ENCODE data around the gene ZNF423.

ZNF423 gene

DNA sequence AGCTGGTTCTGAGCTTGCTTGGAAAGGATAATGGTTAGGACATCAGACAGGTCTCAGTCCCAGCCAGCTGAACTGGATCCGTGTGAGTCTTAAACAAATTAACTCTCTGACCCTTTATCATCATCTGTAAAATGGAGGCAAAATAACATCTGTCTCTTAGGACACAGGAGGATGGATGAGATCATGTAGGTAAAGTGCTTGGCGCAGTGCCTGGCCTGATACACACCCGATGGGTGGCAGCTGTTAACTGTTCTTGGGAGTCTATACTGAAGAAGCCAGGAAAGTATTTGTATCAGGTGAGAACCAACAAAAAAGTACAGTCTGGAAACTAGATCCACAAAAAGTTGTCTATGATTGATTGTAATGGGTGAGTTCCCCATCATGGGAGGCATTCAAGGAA, 293.7 kb downstream of the ZNF423 start:
- Mint-ChIP-seq H3K27me3 (no peaks in the 10 kb centered on the region), H3K4me1 (no peaks in the 10 kb centered on the region), H3K4me3 (no peak overlapping the region), H3K27ac (no peak overlapping the region), H3K36me3 (no peaks in the 10 kb centered on the region), H3K9me3 (no peaks in the 10 kb centered on the region)
- DNase-seq (ENCODE audit: low spot score in 2 of 2) (no peak), ATAC-seq (ENCODE audit: low read depth) (no peak)

- ATAC-seq (ENCODE audit: low read depth), result no peak
- H3K36me3 Mint-ChIP-seq, result no peaks in the 10 kb centered on the region
- no peak overlapping the region for H3K4me3 Mint-ChIP-seq
- H3K4me1 Mint-ChIP-seq, result no peaks in the 10 kb centered on the region
- H3K27me3 Mint-ChIP-seq, result no peaks in the 10 kb centered on the region
- H3K9me3 Mint-ChIP-seq, result no peaks in the 10 kb centered on the region
- H3K27ac Mint-ChIP-seq, result no peak overlapping the region
- DNase-seq (ENCODE audit: low spot score in 2 of 2), result no peak
These were observed 295.7 kb downstream of the ZNF423 start for GRCh38 chr16:49560004-49560830.

DNA sequence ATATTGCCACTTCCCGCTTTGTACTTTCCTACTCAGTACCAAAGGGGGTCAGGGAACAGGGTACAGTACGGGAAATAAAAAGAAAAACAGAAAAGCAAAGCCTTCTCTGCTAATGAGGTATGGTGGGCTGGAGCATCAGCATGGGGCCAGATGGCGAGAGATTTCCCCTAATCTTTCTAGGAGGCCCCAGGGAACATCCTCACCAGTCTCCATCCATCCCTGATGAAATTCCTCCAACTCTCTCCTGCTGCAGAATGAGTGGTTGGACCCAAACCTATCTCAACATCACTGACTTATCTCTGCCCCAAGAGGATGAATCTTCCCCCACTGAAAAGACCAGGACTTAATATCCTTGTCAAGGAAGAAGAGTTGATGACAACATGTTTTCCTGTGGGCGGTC, 296.7 kb downstream of the ZNF423 start:
- DNase-seq (ENCODE audit: low spot score in 2 of 2), result no peak
- H3K27me3 Mint-ChIP-seq, result peaks cover 1% of the 10 kb centered on the region
- H3K36me3 Mint-ChIP-seq, result no peaks in the 10 kb centered on the region
- H3K9me3 Mint-ChIP-seq, result no peaks in the 10 kb centered on the region
- ATAC-seq (ENCODE audit: low read depth), result no peak
- no peak overlapping the region for H3K4me3 Mint-ChIP-seq
- no peaks in the 10 kb centered on the region for H3K4me1 Mint-ChIP-seq
- H3K27ac Mint-ChIP-seq, result no peak overlapping the region

GRCh38 chr16:49558451-49558850, 297.5 kb downstream of the ZNF423 start:
- H3K9me3 Mint-ChIP-seq, result no peaks in the 10 kb centered on the region
- peaks cover 5% of the 10 kb centered on the region for H3K27me3 Mint-ChIP-seq
- no peaks in the 10 kb centered on the region for H3K36me3 Mint-ChIP-seq
- no peak overlapping the region for H3K4me3 Mint-ChIP-seq
- DNase-seq (ENCODE audit: low spot score in 2 of 2) (no peak), ATAC-seq (ENCODE audit: low read depth) (no peak)
- H3K4me1 Mint-ChIP-seq, result no peaks in the 10 kb centered on the region
- H3K27ac Mint-ChIP-seq, result no peak overlapping the region

DNA sequence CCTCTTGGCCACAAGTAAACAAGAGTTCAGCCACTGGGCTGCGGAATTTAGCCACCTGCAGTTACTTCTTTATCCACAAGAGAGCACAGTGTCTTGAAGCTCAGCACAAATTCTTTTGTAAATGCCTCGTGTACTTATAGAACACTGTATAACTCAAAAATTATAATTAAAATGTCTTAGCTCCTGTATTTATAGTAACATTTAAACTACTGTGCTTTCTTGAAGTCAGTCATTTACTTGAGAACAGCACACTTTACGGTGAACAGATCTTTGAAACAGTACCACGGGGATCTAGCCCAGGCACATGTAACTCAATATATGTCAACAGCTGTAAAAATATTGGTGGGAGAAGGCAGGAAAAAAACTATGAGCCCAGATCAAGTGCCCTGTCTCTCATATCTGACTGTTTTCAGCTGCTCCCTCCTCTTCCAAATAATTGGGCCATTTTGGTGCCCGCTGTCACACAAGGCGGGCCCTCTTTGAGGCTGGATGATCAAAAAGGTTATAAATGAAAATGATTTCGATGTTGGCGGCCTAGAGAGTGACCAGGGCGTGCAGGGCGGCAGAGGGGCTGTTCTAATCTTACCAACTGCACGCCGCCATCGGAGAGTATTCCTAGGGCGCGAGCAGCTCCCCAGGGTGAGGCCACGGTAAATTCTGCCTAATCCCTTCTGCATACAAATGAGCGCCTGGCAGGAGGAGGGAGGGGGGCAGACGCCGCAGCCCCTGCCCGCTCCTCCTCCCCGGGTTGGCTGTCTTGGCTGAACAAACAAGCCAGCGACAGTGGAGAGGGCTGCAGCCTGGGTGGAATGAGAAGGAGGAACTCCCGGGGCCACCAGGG, 299.1 kb downstream of the ZNF423 start:
- Mint-ChIP-seq H3K27me3 (peaks cover 5% of the 10 kb centered on the region), H3K36me3 (no peaks in the 10 kb centered on the region), H3K9me3 (no peaks in the 10 kb centered on the region), H3K4me1 (no peaks in the 10 kb centered on the region), H3K4me3 (no peak overlapping the region), H3K27ac (no peak overlapping the region)
- DNase-seq (ENCODE audit: low spot score in 2 of 2) (no peak), ATAC-seq (ENCODE audit: low read depth) (no peak)

DNA sequence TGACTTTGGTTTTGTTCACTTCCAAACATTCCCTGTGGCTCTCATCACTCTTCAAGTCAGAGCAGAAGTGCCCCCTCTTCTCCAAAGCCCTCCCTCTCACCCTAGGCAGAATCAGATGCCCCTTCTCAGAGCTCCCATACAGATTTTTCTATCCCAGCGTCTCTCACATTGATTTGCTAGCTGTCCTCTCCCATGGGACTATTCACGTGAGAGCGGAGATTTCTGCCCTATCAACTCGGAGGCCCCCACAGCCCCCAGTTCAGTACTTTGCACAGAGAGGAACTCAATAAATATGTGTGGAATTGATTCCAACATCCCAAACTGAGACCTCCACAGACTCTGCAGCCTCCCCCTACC, 299.7 kb downstream of the ZNF423 start:
- no peak overlapping the region for H3K27ac Mint-ChIP-seq
- H3K27me3 Mint-ChIP-seq, result peaks cover 5% of the 10 kb centered on the region
- no peaks in the 10 kb centered on the region for H3K9me3 Mint-ChIP-seq
- no peaks in the 10 kb centered on the region for H3K4me1 Mint-ChIP-seq
- no peaks in the 10 kb centered on the region for H3K36me3 Mint-ChIP-seq
- ATAC-seq (ENCODE audit: low read depth), result no peak
- H3K4me3 Mint-ChIP-seq, result no peak overlapping the region
- no peak for DNase-seq (ENCODE audit: low spot score in 2 of 2)

DNA sequence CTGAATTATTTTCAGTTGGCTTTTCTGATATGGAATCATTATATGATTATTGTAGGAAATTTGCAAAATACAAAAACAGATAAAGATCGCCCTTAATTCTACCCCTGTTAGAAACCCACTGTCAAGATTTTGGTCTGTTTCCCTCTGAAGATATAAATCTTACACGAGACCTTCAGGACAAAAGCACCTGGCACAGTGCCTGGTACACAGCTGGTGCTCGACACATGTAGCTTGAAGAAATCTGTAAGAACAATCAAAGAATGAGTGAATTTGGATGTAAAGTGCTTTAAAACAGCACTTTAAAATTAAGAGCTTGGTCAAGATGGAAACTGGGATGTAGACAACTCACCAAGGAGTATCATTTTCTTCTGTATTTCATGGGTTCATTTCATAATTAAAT, 301.2 kb downstream of the ZNF423 start:
- no peak for ATAC-seq (ENCODE audit: low read depth)
- no peak overlapping the region for H3K4me3 Mint-ChIP-seq
- H3K27me3 Mint-ChIP-seq, result peaks cover 5% of the 10 kb centered on the region
- H3K9me3 Mint-ChIP-seq, result no peaks in the 10 kb centered on the region
- no peak for DNase-seq (ENCODE audit: low spot score in 2 of 2)
- H3K4me1 Mint-ChIP-seq, result no peaks in the 10 kb centered on the region
- no peaks in the 10 kb centered on the region for H3K36me3 Mint-ChIP-seq
- H3K27ac Mint-ChIP-seq, result no peak overlapping the region

GRCh38 chr16:49552313-49552928, 303.5 kb downstream of the ZNF423 start:
- Mint-ChIP-seq H3K27ac (no peak overlapping the region), H3K36me3 (no peaks in the 10 kb centered on the region), H3K27me3 (peaks cover 5% of the 10 kb centered on the region), H3K9me3 (no peaks in the 10 kb centered on the region), H3K4me3 (no peak overlapping the region), H3K4me1 (no peaks in the 10 kb centered on the region)
- DNase-seq (ENCODE audit: low spot score in 2 of 2) (no peak), ATAC-seq (ENCODE audit: low read depth) (no peak)

GRCh38 chr16:49550666-49551065, 305.2 kb downstream of the ZNF423 start:
- ATAC-seq (ENCODE audit: low read depth) (no peak), DNase-seq (ENCODE audit: low spot score in 2 of 2) (no peak)
- Mint-ChIP-seq H3K9me3 (no peaks in the 10 kb centered on the region), H3K4me1 (no peaks in the 10 kb centered on the region), H3K27me3 (peaks cover 5% of the 10 kb centered on the region), H3K27ac (no peak overlapping the region), H3K4me3 (no peak overlapping the region), H3K36me3 (no peaks in the 10 kb centered on the region)

- ATAC-seq (ENCODE audit: low read depth) (no peak), DNase-seq (ENCODE audit: low spot score in 2 of 2) (no peak)
- peaks cover 5% of the 10 kb centered on the region for H3K27me3 Mint-ChIP-seq
- no peak overlapping the region for H3K27ac Mint-ChIP-seq
- H3K36me3 Mint-ChIP-seq, result no peaks in the 10 kb centered on the region
- no peaks in the 10 kb centered on the region for H3K9me3 Mint-ChIP-seq
- no peak overlapping the region for H3K4me3 Mint-ChIP-seq
- H3K4me1 Mint-ChIP-seq, result no peaks in the 10 kb centered on the region
These were observed 305.8 kb downstream of the ZNF423 start for GRCh38 chr16:49550140-49550539.

DNA sequence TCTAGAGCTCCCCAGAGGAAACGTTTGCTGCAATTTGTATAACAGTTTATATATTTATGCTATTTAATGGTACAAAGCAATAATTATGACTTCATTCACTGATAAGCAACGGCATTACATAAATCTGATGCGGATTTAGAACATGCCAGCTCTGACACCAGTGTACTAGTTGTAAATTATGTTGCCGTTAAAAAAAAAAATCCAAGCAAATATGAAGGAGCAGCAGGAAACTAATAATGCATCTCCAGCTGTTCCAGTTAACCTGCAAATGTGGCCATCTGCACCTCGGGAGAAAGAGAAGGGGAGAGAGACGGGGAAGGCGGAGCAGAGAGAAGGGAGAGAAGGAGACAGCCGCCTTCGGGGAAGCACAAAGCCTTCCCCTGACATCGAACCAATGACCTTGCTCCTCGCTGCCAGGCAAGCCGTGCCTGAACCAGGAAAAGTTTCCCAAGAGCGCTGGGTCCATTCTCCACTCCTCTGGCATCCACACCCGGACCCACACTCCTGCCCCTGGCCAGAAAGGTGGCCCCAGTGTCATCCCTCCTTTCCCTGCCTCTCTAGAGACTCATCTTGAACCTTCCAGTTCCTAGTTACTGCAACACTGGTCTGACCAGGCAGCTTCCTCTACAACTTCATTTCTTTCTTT, 307.5 kb downstream of the ZNF423 start:
- ATAC-seq (ENCODE audit: low read depth), result no peak
- H3K9me3 Mint-ChIP-seq, result no peaks in the 10 kb centered on the region
- H3K4me3 Mint-ChIP-seq, result no peak overlapping the region
- H3K27me3 Mint-ChIP-seq, result peaks cover 3% of the 10 kb centered on the region
- no peaks in the 10 kb centered on the region for H3K4me1 Mint-ChIP-seq
- no peaks in the 10 kb centered on the region for H3K36me3 Mint-ChIP-seq
- no peak overlapping the region for H3K27ac Mint-ChIP-seq
- no peak for DNase-seq (ENCODE audit: low spot score in 2 of 2)

DNA sequence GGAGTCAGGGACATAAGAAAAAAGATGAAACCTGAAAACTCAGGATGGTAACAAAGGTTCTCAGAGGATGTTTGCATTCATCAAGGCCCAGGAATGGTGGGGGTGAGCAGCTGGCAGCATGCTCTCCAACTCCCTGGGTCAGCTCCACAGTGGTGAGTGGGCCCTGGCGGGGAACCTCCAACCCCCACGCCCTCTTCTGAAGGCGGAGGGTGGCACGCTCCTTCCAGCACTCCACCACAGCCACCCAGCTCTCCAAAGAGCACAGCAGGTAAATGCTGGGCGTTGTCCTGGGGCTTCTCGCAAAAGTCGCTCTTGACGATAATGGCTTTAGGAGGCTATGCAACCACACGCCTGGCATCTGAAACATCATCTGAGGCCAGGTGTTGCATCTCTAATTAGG, 308.5 kb downstream of the ZNF423 start:
- DNase-seq (ENCODE audit: low spot score in 2 of 2) (no peak), ATAC-seq (ENCODE audit: low read depth) (no peak)
- no peaks in the 10 kb centered on the region for H3K9me3 Mint-ChIP-seq
- H3K4me1 Mint-ChIP-seq, result no peaks in the 10 kb centered on the region
- peaks cover 3% of the 10 kb centered on the region for H3K27me3 Mint-ChIP-seq
- H3K36me3 Mint-ChIP-seq, result no peaks in the 10 kb centered on the region
- no peak overlapping the region for H3K27ac Mint-ChIP-seq
- no peak overlapping the region for H3K4me3 Mint-ChIP-seq

DNA sequence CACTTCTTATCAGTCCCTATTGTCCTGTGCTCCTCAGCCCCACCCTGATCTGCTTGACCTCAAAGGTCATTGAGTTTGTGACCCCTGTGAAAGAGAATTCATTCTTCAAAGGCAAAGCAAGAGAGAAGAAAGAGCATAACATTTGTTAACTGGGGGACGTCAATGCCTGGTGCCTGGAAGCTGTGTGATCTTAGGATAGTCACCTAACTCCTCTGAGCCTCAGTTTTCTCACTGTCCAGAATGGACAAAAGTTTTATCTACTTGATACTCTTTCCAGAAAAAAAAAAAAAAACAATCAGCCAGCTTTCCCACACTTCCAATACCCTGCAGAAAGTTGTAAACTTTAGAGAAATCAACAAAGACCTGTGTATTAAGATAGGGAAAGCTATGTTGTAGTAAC, 309.2 kb downstream of the ZNF423 start:
- Mint-ChIP-seq H3K4me1 (no peaks in the 10 kb centered on the region), H3K27ac (no peak overlapping the region), H3K9me3 (no peaks in the 10 kb centered on the region), H3K4me3 (no peak overlapping the region), H3K27me3 (peaks cover 3% of the 10 kb centered on the region), H3K36me3 (no peaks in the 10 kb centered on the region)
- DNase-seq (ENCODE audit: low spot score in 2 of 2), result no peak
- ATAC-seq (ENCODE audit: low read depth), result no peak

Measured in memory B cell (primary cell).